Measurements from ENCODE around the gene ERICH4. TPM values are rescaled to one million over a fixed set of nuclear protein-coding genes. Genes with fewer than 3 reads are reported as not detected.

Gene ERICH4
- total and polyA plus RNA-seq, 2 of the 13 experiments (the other 11 are each of a cell fraction or from before 2014, with no cell fraction given) = 0.40 to 0.64 TPM

- TF ChIP-seq CTCF (CRISPR knock-in tag; IDR thresholded peaks at IDR 0.05) (peak; percentile 19; the same call in 1 of the 2 replicates), NR1H2 (CRISPR knock-in tag; IDR thresholded peaks at IDR 0.05; ENCODE audit: borderline replicate concordance, low read depth) (no peak)
These were observed 15.1 kb upstream of the ERICH4 start (continued) for GRCh38 chr19:41427647-41428480.

GRCh38 chr19:41428481-41428859, 14.5 kb upstream of the ERICH4 start:
- H3K27ac ChIP-seq (ENCODE audit: extremely low read length, insufficient read depth, low read length) = no peak overlapping the region
- ATAC-seq = no peak
- peaks cover 12 to 26% of the 10 kb centered on the region in 2 experiments; a peak in 4 of 5 replicates for H3K36me3 ChIP-seq (replicated peaks in 1 of 2; ENCODE audit: control insufficient read depth in 1 of 2, insufficient read depth in 2 of 2, low read length in 2 of 2)
- H2AFZ ChIP-seq (ENCODE audit: low read length) = no peak overlapping the region
- FAIRE-seq = no peak
- intact Hi-C loops (cut with micrococcal nuclease; ENCODE audit: unreplicated experiment) = no loop called here
- no peak for DNase-seq (ENCODE audit: low spot score)
- no peaks in the 10 kb centered on the region for H3K27me3 ChIP-seq (ENCODE audit: control insufficient read depth in 1 of 2, insufficient read depth in 2 of 2, low read length in 2 of 2)
- ChIA-PET CTCF (ENCODE audit: low intra/inter-chr PET ratio, low total read pairs) (no interaction called here), POLR2A (interaction anchor here (3.7 kb wide), 1 partner anchor 10 kb away, joined by 55 read pairs; the partner anchor contains the start of gene DMAC2)
- no peak overlapping the region for H3K9ac ChIP-seq (ENCODE audit: insufficient read depth, low read depth, low read length)
- WGBS (ENCODE audit: low lambda C conversion rate) = 91% methylated on average over 1 of the region's 1 CpG
- no TSS peak for BruUV-seq (replicated peaks)
- H4K20me1 ChIP-seq (ENCODE audit: insufficient read depth, low read length) = no peaks in the 10 kb centered on the region
- TF ChIP-seq ZNF781 (CRISPR knock-in tag; IDR thresholded peaks at IDR 0.05; ENCODE audit: borderline replicate concordance, not compliant biosample characterization) (no peak), AGO2 (optimal IDR thresholded peaks at IDR 0.05; ENCODE audit: low read depth, low read length) (peak; percentile 3)
- no peaks in the 10 kb centered on the region for H3K9me3 ChIP-seq (ENCODE audit: low read length)
- H3K4me1 ChIP-seq (ENCODE audit: insufficient read depth, low read length) = peaks cover 59% of the 10 kb centered on the region
- in situ Hi-C loops (cut with HindIII; ENCODE audit: extremely low pct_ligation_motif_present, low pct_unique_long_range_greater_than_20kb) = no loop called here
- 0 out of 6 replicates have a peak overlapping the region, but pooled peaks of 1 of the 3 experiments have one; percentile 76 for H3K4me3 ChIP-seq (replicated peaks in 1 of 3; ENCODE audit: insufficient read depth in 1 of 3, low read depth in 2 of 3, low read length in 3 of 3)
- peak overlapping the region; percentile 72; the same call in 1 of the 2 replicates for H3K4me2 ChIP-seq (ENCODE audit: low read depth, low read length)
- H3K79me2 ChIP-seq (ENCODE audit: insufficient read depth, low read length) = no peaks in the 10 kb centered on the region

All from HepG2 (cell line).